ENCODE results near the gene PASD1. TPM values are rescaled to one million over a fixed set of nuclear protein-coding genes. Genes with fewer than 3 reads are reported as not detected.
"Not testable (repeated sequence)": the region's sequence is repeated elsewhere in the genome, so short reads cannot be mapped to it uniquely, and the experiment has no call there.

The PASD1 gene
- total RNA-seq, 1 donor from 2014 or later, result not detected

- Mint-ChIP-seq H3K27me3 (ENCODE audit: unreplicated experiment) (peaks cover 1% of the 10 kb centered on the region), H3K4me3 (ENCODE audit: unreplicated experiment) (no peak overlapping the region), H3K9me3 (ENCODE audit: unreplicated experiment) (peaks cover 1% of the 10 kb centered on the region)
These were observed 129.3 kb downstream of the PASD1 start for GRCh38 chrX:151692825-151693224.

GRCh38 chrX:151694121-151694520 lies 130.6 kb downstream of the PASD1 start:
- H3K27me3 Mint-ChIP-seq (ENCODE audit: unreplicated experiment), result peaks cover 1% of the 10 kb centered on the region
- H3K4me1 Mint-ChIP-seq (ENCODE audit: low read depth, unreplicated experiment), result peaks cover 6% of the 10 kb centered on the region
- TF ChIP-seq CTCF (IDR thresholded peaks at IDR 0.05; ENCODE audit: partially characterized antibody, unreplicated experiment), result no peak
- H3K9me3 Mint-ChIP-seq (ENCODE audit: unreplicated experiment), result peaks cover 1% of the 10 kb centered on the region
- H3K36me3 Mint-ChIP-seq (ENCODE audit: unreplicated experiment), result no peaks in the 10 kb centered on the region
- no peak overlapping the region for H3K4me3 Mint-ChIP-seq (ENCODE audit: unreplicated experiment)
- no peak overlapping the region for H3K27ac Mint-ChIP-seq (ENCODE audit: unreplicated experiment)
- DNase-seq, result no peak

More at GRCh38 chrX:151692825-151693224, 129.3 kb downstream of the PASD1 start:
- Mint-ChIP-seq H3K27ac (ENCODE audit: unreplicated experiment) (no peak overlapping the region), H3K4me1 (ENCODE audit: low read depth, unreplicated experiment) (peaks cover 6% of the 10 kb centered on the region), H3K36me3 (ENCODE audit: unreplicated experiment) (no peaks in the 10 kb centered on the region)
- no peak for TF ChIP-seq CTCF (IDR thresholded peaks at IDR 0.05; ENCODE audit: partially characterized antibody, unreplicated experiment)
- DNase-seq, result no peak

- Mint-ChIP-seq H3K9me3 (ENCODE audit: unreplicated experiment) (peaks cover 1% of the 10 kb centered on the region), H3K36me3 (ENCODE audit: unreplicated experiment) (no peaks in the 10 kb centered on the region), H3K4me3 (ENCODE audit: unreplicated experiment) (peak within 1 kb of the TSS; percentile 82), H3K27me3 (ENCODE audit: unreplicated experiment) (peaks cover 1% of the 10 kb centered on the region), H3K27ac (ENCODE audit: unreplicated experiment) (no peak within 1 kb of the TSS), H3K4me1 (ENCODE audit: low read depth, unreplicated experiment) (peaks cover 6% of the 10 kb centered on the region)
- DNase-seq, result peak; percentile 40
- TF ChIP-seq CTCF (IDR thresholded peaks at IDR 0.05; ENCODE audit: partially characterized antibody, unreplicated experiment), result no peak
These were observed 131.4 kb downstream of the PASD1 start, which contains the start of gene PRRG3 for GRCh38 chrX:151694661-151695582. PRRG3 (plus strand) TSS chrX:151695458; CDS start chrX:151698815, 3,357 bp downstream.

- peaks cover 1% of the 10 kb centered on the region for H3K9me3 Mint-ChIP-seq (ENCODE audit: unreplicated experiment)
- H3K4me1 Mint-ChIP-seq (ENCODE audit: low read depth, unreplicated experiment), result peaks cover 6% of the 10 kb centered on the region
- TF ChIP-seq CTCF (IDR thresholded peaks at IDR 0.05; ENCODE audit: partially characterized antibody, unreplicated experiment), result no peak
- H3K4me3 Mint-ChIP-seq (ENCODE audit: unreplicated experiment), result peak overlapping the region; percentile 82
- H3K27ac Mint-ChIP-seq (ENCODE audit: unreplicated experiment), result no peak overlapping the region
- peaks cover 1% of the 10 kb centered on the region for H3K27me3 Mint-ChIP-seq (ENCODE audit: unreplicated experiment)
- DNase-seq, result no peak
- H3K36me3 Mint-ChIP-seq (ENCODE audit: unreplicated experiment), result no peaks in the 10 kb centered on the region
These were observed 132.3 kb downstream of the PASD1 start for GRCh38 chrX:151695583-151696340.

- not testable (repeated sequence) for H3K4me1 Mint-ChIP-seq (ENCODE audit: low read depth, unreplicated experiment); H3K4me3 Mint-ChIP-seq (ENCODE audit: unreplicated experiment); H3K9me3 Mint-ChIP-seq (ENCODE audit: unreplicated experiment); H3K27me3 Mint-ChIP-seq (ENCODE audit: unreplicated experiment); H3K27ac Mint-ChIP-seq (ENCODE audit: unreplicated experiment); DNase-seq; H3K36me3 Mint-ChIP-seq (ENCODE audit: unreplicated experiment)
These were observed 133.6 kb downstream of the PASD1 start for GRCh38 chrX:151697082-151697481.

All from glutamatergic neuron (in vitro differentiated cells).